Mesendoderm (in vitro differentiated cells): ENCODE results near the gene CHD1L. TPM values are rescaled to one million over a fixed set of nuclear protein-coding genes. Genes with fewer than 3 reads are reported as not detected.
"Not testable (repeated sequence)": the region's sequence is repeated elsewhere in the genome, so short reads cannot be mapped to it uniquely, and the experiment has no call there.

Source experiments
- DNase-seq: peaks from one replicate; pipeline ENCODE4 v3.0.0; 2013
- H2AK5ac ChIP-seq: 2 replicates; pipeline ENCODE4 v1.6.1; 2013; ENCODE audit warnings: low read length, inconsistent platforms
- H2BK120ac ChIP-seq: 2 replicates; pipeline ENCODE4 v1.6.1; 2013; ENCODE audit warnings: low read depth, mild to moderate bottlenecking, low read length, moderate library complexity, mixed read lengths
- H2BK15ac ChIP-seq: replicated peaks from 2 replicates; pipeline ENCODE4 v1.6.1; 2013; ENCODE audit warnings: low read depth, mild to moderate bottlenecking, moderate library complexity
- H2BK5ac ChIP-seq: 2 replicates; pipeline ENCODE4 v1.6.1; 2013; ENCODE audit warnings: low read length, inconsistent platforms
- H3K18ac ChIP-seq: 2 replicates; pipeline ENCODE4 v1.6.1; 2013; ENCODE audit warnings: mild to moderate bottlenecking, low read length, mixed read lengths
- H3K23ac ChIP-seq: one replicate; pipeline ENCODE4 v1.6.1; 2013; ENCODE audit warnings: low read length
- H3K27ac ChIP-seq: 2 replicates; pipeline ENCODE4 v1.5.1; 2013; ENCODE audit warnings: low read depth, mild to moderate bottlenecking, inconsistent platforms, low read length, moderate library complexity
- H3K27me3 ChIP-seq: 2 replicates; pipeline ENCODE4 v1.6.1; 2013; ENCODE audit warnings: low read length, control low read depth, mild to moderate bottlenecking, inconsistent platforms; ENCODE audit not compliant: insufficient read depth, poor library complexity
- H3K36me3 ChIP-seq: 2 replicates; pipeline ENCODE4 v1.6.1; 2013; ENCODE audit warnings: low read length, inconsistent platforms; ENCODE audit not compliant: control insufficient read depth, insufficient read depth
- H3K4ac ChIP-seq: one replicate; pipeline ENCODE4 v1.6.1; 2013; ENCODE audit warnings: low read depth, mild to moderate bottlenecking, low read length, moderate library complexity
- H3K4me1 ChIP-seq: 2 replicates; pipeline ENCODE4 v1.6.1; 2013; ENCODE audit warnings: low read depth, low read length, inconsistent platforms; ENCODE audit not compliant: control insufficient read depth
- H3K4me2 ChIP-seq: 2 replicates; pipeline ENCODE4 v1.6.1; 2013; ENCODE audit warnings: low read length
- H3K4me3 ChIP-seq: 2 replicates; pipeline ENCODE4 v1.5.1; 2013; ENCODE audit warnings: mild to moderate bottlenecking, low read length
- H3K56ac ChIP-seq: one replicate; pipeline ENCODE4 v1.6.1; 2013; ENCODE audit warnings: low read length
- H3K79me1 ChIP-seq: 2 replicates; pipeline ENCODE4 v1.6.1; 2013; ENCODE audit warnings: low read length, inconsistent platforms
- H3K79me2 ChIP-seq: 2 replicates; pipeline ENCODE4 v1.6.1; 2013; ENCODE audit warnings: mild to moderate bottlenecking, low read length; ENCODE audit not compliant: control insufficient read depth, insufficient read depth
- H3K9ac ChIP-seq: 2 replicates; pipeline ENCODE4 v1.6.1; 2013; ENCODE audit warnings: low read length, inconsistent platforms
- H4K5ac ChIP-seq: one replicate; pipeline ENCODE4 v1.6.1; 2013; ENCODE audit warnings: low read length
- H4K8ac ChIP-seq: one replicate; pipeline ENCODE4 v1.6.1; 2013; ENCODE audit warnings: low read depth, mild to moderate bottlenecking, control low read depth, low read length, moderate library complexity
- WGBS: extraction: QIAGEN DNeasy Blood & Tissue Kit; methylation state at CpG from one replicate; pipeline ENCODE4 v1.1.7; 2013; ENCODE audit warnings: low lambda C conversion rate, missing lambda C conversion rate; ENCODE audit not compliant: insufficient coverage; ENCODE audit errors: extremely low coverage; 5-methylcytosine and 5-hydroxymethylcytosine counted together
- polyA plus RNA-seq, 2 experiments: library from polyadenylated mRNA; stranded (reverse); fragments of 200-250 nt; gene quantifications; one replicate each; pipeline ENCODE4 v1.2.3, GENCODE V29; 2013

CHD1L gene
- 30.0 TPM for polyA plus RNA-seq (2013, experiment 1 of 2)
- polyA plus RNA-seq (2013, experiment 2 of 2), result 29.2 TPM

DNA sequence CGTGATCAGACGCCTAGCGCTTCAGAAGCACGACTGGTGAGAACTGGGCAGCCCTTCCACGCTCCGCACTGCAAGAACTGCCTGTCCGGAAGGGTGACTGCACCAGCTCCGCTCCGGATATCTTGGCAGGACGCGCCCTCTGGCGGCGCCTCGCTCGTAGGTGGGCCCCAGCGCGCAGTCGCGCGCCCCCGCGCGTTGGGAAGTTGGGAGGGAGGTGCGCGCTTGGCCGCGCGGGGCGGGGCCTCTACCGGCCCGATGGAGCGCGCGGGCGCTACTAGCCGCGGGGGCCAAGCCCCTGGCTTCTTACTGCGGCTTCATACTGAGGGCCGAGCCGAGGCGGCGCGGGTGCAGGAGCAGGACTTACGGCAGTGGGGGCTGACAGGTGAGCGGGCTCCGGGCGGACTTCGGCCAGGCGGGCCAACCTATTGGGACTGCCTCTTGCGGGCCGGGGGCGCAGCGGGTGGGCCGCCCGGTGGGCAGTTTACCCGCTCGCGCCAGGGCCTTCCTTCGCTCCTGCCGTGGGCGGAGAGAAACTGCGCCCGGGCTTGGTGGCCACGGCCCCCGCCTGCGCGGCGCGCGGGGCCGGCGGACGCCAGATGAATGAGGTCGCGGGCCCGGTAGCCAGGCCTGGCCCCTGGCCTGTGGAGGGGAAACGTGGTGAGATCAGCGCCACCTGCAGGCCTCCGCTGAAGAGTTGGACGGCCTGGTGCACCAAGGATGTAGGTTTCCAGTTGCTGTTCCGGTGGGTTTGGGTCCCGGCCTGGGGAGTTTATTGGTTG, at the start of gene CHD1L:
Gene CHD1L, plus strand, starts transcription at position 236 of the 779 bp plus-strand sequence. Its CDS starts 20 bp downstream, at position 256.
- no CpG with 5 or more reads among the region's 82 CpGs for WGBS
- Histone ChIP-seq H3K79me1 (peaks cover 4% of the 10 kb centered on the region), H3K23ac (no peak within 1 kb of the TSS), H3K36me3 (no peaks in the 10 kb centered on the region), H3K4me1 (peaks cover 3% of the 10 kb centered on the region), H3K56ac (peak within 1 kb of the TSS; percentile 96), H3K79me2 (peaks cover 30% of the 10 kb centered on the region), H3K4ac (peak within 1 kb of the TSS; percentile 77), H4K8ac (peak within 1 kb of the TSS; percentile 77), H3K9ac (peak within 1 kb of the TSS; percentile 80), H2BK15ac (no peak within 1 kb of the TSS), H3K27ac (peak within 1 kb of the TSS; percentile 88), H3K4me3 (peak within 1 kb of the TSS; percentile 71), H3K27me3 (no peaks in the 10 kb centered on the region), H3K18ac (peak within 1 kb of the TSS; percentile 89), H2BK120ac (peak within 1 kb of the TSS; percentile 11), H2AK5ac (no peak within 1 kb of the TSS), H4K5ac (no peak within 1 kb of the TSS), H2BK5ac (peak within 1 kb of the TSS; percentile 40), H3K4me2 (peak within 1 kb of the TSS; percentile 45)
- DNase-seq, result peak; percentile 96

DNA sequence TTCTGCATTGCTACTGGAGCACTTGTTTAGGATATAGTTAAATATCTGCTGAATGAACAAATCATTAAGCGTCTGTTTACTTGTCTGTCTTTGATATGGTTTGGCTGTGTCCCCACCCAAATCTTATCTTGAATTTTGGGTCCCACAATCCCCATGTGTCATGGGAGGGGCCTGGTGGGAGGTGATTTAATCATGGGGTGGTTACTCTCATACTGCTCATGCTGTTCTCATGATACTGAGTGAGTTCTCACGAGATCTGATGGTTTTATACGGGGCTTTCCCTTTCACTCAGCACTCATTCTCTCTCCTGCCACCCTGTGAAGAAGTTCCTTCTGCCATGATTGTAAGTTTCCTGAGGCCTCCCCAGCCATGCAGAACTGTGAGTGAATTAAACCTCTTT, 45.2 kb upstream of the CHD1L start:
- H3K27ac ChIP-seq, H3K56ac ChIP-seq, H3K27me3 ChIP-seq, DNase-seq, H3K4me3 ChIP-seq, H3K23ac ChIP-seq, H3K9ac ChIP-seq, H3K79me2 ChIP-seq, H4K8ac ChIP-seq, H3K4me1 ChIP-seq, H3K79me1 ChIP-seq, H2AK5ac ChIP-seq, H3K4ac ChIP-seq, H2BK15ac ChIP-seq, H3K4me2 ChIP-seq, H2BK120ac ChIP-seq, H3K18ac ChIP-seq, H2BK5ac ChIP-seq, H4K5ac ChIP-seq, H3K36me3 ChIP-seq: not testable (repeated sequence)
- no CpG with 5 or more reads among the region's 3 CpGs for WGBS

GRCh38 chr1:147201276-147201675, 41.2 kb upstream of the CHD1L start:
- no peak overlapping the region for H2AK5ac ChIP-seq
- no peak overlapping the region for H3K23ac ChIP-seq
- H2BK120ac ChIP-seq, result no peak overlapping the region
- H3K4me2 ChIP-seq, result no peak overlapping the region
- no peak overlapping the region for H4K8ac ChIP-seq
- WGBS, result no CpG with 5 or more reads among the region's 4 CpGs
- H3K9ac ChIP-seq, result no peak overlapping the region
- H2BK15ac ChIP-seq, result no peak overlapping the region
- DNase-seq, result no peak
- H3K4me1 ChIP-seq, result no peaks in the 10 kb centered on the region
- no peak overlapping the region for H3K4me3 ChIP-seq
- no peak overlapping the region for H4K5ac ChIP-seq
- H3K18ac ChIP-seq, result no peak overlapping the region
- no peak overlapping the region for H3K4ac ChIP-seq
- no peak overlapping the region for H2BK5ac ChIP-seq
- H3K27me3 ChIP-seq, result no peaks in the 10 kb centered on the region
- no peak overlapping the region for H3K56ac ChIP-seq
- H3K79me2 ChIP-seq, result no peaks in the 10 kb centered on the region
- H3K79me1 ChIP-seq, result no peaks in the 10 kb centered on the region
- no peaks in the 10 kb centered on the region for H3K36me3 ChIP-seq
- no peak overlapping the region for H3K27ac ChIP-seq

- no peak overlapping the region for H3K27ac ChIP-seq
- H3K27me3 ChIP-seq, result no peaks in the 10 kb centered on the region
- no peak overlapping the region for H4K5ac ChIP-seq
- no peaks in the 10 kb centered on the region for H3K79me2 ChIP-seq
- no peak overlapping the region for H3K18ac ChIP-seq
- H4K8ac ChIP-seq, result no peak overlapping the region
- no peak overlapping the region for H2AK5ac ChIP-seq
- no peak overlapping the region for H3K4ac ChIP-seq
- no peak overlapping the region for H2BK15ac ChIP-seq
- no peak overlapping the region for H3K56ac ChIP-seq
- H3K79me1 ChIP-seq, result no peaks in the 10 kb centered on the region
- no peak overlapping the region for H3K4me3 ChIP-seq
- DNase-seq, result no peak
- WGBS, result no CpG with 5 or more reads among the region's 1 CpG
- H3K23ac ChIP-seq, result no peak overlapping the region
- no peak overlapping the region for H2BK120ac ChIP-seq
- no peak overlapping the region for H2BK5ac ChIP-seq
- no peaks in the 10 kb centered on the region for H3K36me3 ChIP-seq
- H3K9ac ChIP-seq, result no peak overlapping the region
- no peak overlapping the region for H3K4me2 ChIP-seq
- no peaks in the 10 kb centered on the region for H3K4me1 ChIP-seq
Measured at GRCh38 chr1:147201786-147202185, 40.7 kb upstream of the CHD1L start.

DNA sequence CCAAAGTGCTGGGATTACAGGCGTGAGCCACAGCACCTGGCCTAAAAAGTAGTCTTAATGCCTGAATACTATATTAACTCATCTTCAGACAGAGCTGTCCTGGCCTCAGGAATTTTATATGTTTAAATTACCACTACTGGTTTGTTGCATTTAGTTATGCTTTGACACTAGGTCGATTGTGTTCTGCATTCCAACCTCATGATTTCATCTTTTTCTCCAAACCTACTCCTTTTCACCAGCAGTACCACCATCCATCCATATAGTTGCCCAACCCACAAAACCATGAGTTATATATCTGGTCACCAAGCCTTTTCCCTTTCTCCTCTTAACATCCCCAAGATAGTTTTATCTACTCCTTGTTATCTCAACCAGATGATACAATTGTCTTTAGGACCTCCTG, 39.9 kb upstream of the CHD1L start:
- H3K4ac ChIP-seq, result no peak overlapping the region
- no peaks in the 10 kb centered on the region for H3K27me3 ChIP-seq
- no peaks in the 10 kb centered on the region for H3K79me2 ChIP-seq
- H2BK120ac ChIP-seq, result no peak overlapping the region
- H4K5ac ChIP-seq, result no peak overlapping the region
- no peak overlapping the region for H2BK15ac ChIP-seq
- no peak overlapping the region for H3K18ac ChIP-seq
- no peak overlapping the region for H3K27ac ChIP-seq
- no peak overlapping the region for H3K4me2 ChIP-seq
- H2BK5ac ChIP-seq, result no peak overlapping the region
- no peak overlapping the region for H3K23ac ChIP-seq
- no peak overlapping the region for H3K56ac ChIP-seq
- no peak overlapping the region for H2AK5ac ChIP-seq
- H3K4me1 ChIP-seq, result no peaks in the 10 kb centered on the region
- H3K36me3 ChIP-seq, result no peaks in the 10 kb centered on the region
- H4K8ac ChIP-seq, result no peak overlapping the region
- WGBS, result no CpG with 5 or more reads among the region's 2 CpGs
- no peak overlapping the region for H3K9ac ChIP-seq
- no peak for DNase-seq
- no peak overlapping the region for H3K4me3 ChIP-seq
- H3K79me1 ChIP-seq, result no peaks in the 10 kb centered on the region

GRCh38 chr1:147204080-147204479, 38.4 kb upstream of the CHD1L start:
- no CpG with 5 or more reads among the region's 3 CpGs for WGBS
- no peak overlapping the region for H4K5ac ChIP-seq
- no peak overlapping the region for H2BK5ac ChIP-seq
- no peak overlapping the region for H2AK5ac ChIP-seq
- H3K4me3 ChIP-seq, result no peak overlapping the region
- H3K9ac ChIP-seq, result no peak overlapping the region
- no peak overlapping the region for H2BK120ac ChIP-seq
- no peak overlapping the region for H3K4me2 ChIP-seq
- no peak overlapping the region for H3K18ac ChIP-seq
- no peaks in the 10 kb centered on the region for H3K79me1 ChIP-seq
- no peaks in the 10 kb centered on the region for H3K79me2 ChIP-seq
- H3K36me3 ChIP-seq, result no peaks in the 10 kb centered on the region
- H3K27ac ChIP-seq, result no peak overlapping the region
- no peak overlapping the region for H3K4ac ChIP-seq
- no peak for DNase-seq
- H3K4me1 ChIP-seq, result no peaks in the 10 kb centered on the region
- no peak overlapping the region for H3K56ac ChIP-seq
- H4K8ac ChIP-seq, result no peak overlapping the region
- no peak overlapping the region for H2BK15ac ChIP-seq
- no peaks in the 10 kb centered on the region for H3K27me3 ChIP-seq
- H3K23ac ChIP-seq, result no peak overlapping the region
